Heart left ventricle (tissue), 13 donors: Measurements from ENCODE around the gene OTUD6A.

ENCODE experiments used
- POLR2A ChIP-seq, 2 donors: fragments of 450-650 bp; IDR thresholded peaks; one replicate each; pipeline ENCODE4 v1.6.1; 2017; ENCODE audit warnings: antibody characterized with exemption in 2 of 2, mild to moderate bottlenecking in 2 of 2, moderate library complexity in 2 of 2
- TF ChIP-seq, protein P1 (sequence below), 12 donors: fragments of 200-600 bp; sonication (generic) in 4 of 12; IDR thresholded peaks; one replicate each; pipeline versions ENCODE4 v1.5.0 to v1.8.0; 2018 to 2022; ENCODE audit warnings: antibody characterized with exemption in 12 of 12, mild to moderate bottlenecking in 5 of 12
- donor health status: ischemic (EF 13 %, LVEDD 7.1; RV severe dilation, severe dysfunction).
- donor health status: DM: no; HTN: yes; CAD: no.
- donor health status: DM: no; HTN: no; CAD: no.
- donor health status: ischemic (EF 25% LVEDD 6.9; RV normal size, moderate dysfunction).
- donor health status: ischemic (EF 25% LVEDD 5.7; RV mildly dilated, moderate dysfunction).
- donor health status: ischemic (EF 35%, LVEDD 5.7; RV mildly dilated, moderate dysfunction).
- donor health status: nonischemic (EF 11% LVEDD 7.7; RV severe dilation, severe dysfunction).
- donor health status: DM: yes; HTN: yes; CAD: no.
- donor health status: PGD.
- donor health status: ischemic (EF 29% LVEDD 5.4; RV normal size, mild dysfunction).
- donor health status: nonischemic (EF 23%, LVEDD 6.1; RV moderate dilation, normal function).

DNA sequence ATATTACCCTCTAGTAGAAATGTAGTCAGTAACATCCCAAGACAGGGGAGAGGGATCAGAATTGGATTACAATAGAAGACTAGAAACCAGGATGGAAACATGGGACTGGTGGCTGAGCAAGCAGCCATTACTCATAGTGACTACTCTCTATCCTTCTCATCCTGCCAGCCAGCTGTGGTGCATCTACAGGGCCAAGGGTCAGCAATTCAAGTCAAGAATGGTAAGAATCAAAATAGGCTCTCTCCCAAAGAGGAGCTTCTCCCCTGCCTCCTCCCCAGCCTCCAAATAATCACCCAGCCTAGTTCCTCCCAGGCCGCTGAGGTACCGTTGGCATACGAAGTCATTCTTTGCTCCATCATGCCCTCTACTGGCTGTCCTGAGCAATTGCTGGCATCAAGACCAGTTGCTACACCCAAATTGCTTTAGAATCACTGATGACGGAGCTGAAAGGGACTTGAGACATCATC, 31.9 kb upstream of the OTUD6A start:
- TF ChIP-seq, protein P1, sequence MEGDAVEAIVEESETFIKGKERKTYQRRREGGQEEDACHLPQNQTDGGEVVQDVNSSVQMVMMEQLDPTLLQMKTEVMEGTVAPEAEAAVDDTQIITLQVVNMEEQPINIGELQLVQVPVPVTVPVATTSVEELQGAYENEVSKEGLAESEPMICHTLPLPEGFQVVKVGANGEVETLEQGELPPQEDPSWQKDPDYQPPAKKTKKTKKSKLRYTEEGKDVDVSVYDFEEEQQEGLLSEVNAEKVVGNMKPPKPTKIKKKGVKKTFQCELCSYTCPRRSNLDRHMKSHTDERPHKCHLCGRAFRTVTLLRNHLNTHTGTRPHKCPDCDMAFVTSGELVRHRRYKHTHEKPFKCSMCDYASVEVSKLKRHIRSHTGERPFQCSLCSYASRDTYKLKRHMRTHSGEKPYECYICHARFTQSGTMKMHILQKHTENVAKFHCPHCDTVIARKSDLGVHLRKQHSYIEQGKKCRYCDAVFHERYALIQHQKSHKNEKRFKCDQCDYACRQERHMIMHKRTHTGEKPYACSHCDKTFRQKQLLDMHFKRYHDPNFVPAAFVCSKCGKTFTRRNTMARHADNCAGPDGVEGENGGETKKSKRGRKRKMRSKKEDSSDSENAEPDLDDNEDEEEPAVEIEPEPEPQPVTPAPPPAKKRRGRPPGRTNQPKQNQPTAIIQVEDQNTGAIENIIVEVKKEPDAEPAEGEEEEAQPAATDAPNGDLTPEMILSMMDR (IDR thresholded peaks at IDR 0.05) = peak; percentile 59 to 76 (median 65)
- TF ChIP-seq POLR2A (IDR thresholded peaks at IDR 0.05) = no peak
